ENCODE measurements around the gene BFSP1. TPM values are rescaled to one million over a fixed set of nuclear protein-coding genes. Genes with fewer than 3 reads are reported as not detected.

Gene BFSP1
- polyA plus RNA-seq, 1 of the 3 experiments (the other 2 are of a cell fraction): 7.1 TPM

- Histone ChIP-seq H3F3A (replicated peaks; ENCODE audit: insufficient read depth) (no peaks in the 10 kb centered on the region), H3K9me2 (no peaks in the 10 kb centered on the region), H3K4me2 (no peak overlapping the region), H2AFZ (ENCODE audit: low read depth) (no peak overlapping the region), H3K4me1 (ENCODE audit: control insufficient read depth in 1 of 2, insufficient read depth in 2 of 2, low read depth in 1 of 2, low read length in 1 of 2) (peaks cover 0 to 9% of the 10 kb centered on the region in 2 experiments; a peak in 1 of 4 replicates), H3K9ac (no peak overlapping the region), H4K20me1 (ENCODE audit: insufficient read depth) (no peaks in the 10 kb centered on the region), H3K4me3 (ENCODE audit: low read depth in 2 of 2, low read length in 1 of 2) (no peak overlapping the region), H3K36me3 (replicated peaks in 1 of 2; ENCODE audit: control insufficient read depth in 1 of 2, insufficient read depth in 2 of 2, low read length in 1 of 2) (no peaks in the 10 kb centered on the region), H3K79me2 (ENCODE audit: insufficient read depth) (no peaks in the 10 kb centered on the region), H3K9me3 (no peaks in the 10 kb centered on the region), H3K27ac (ENCODE audit: low read depth in 2 of 2, low read length in 1 of 2) (no peak overlapping the region), H3K27me3 (ENCODE audit: insufficient read depth) (no peaks in the 10 kb centered on the region)
- TF ChIP-seq TAF1 (IDR thresholded peaks at IDR 0.05; ENCODE audit: borderline replicate concordance, low read depth, low read length) (no peak), GABPA (IDR thresholded peaks at IDR 0.05; ENCODE audit: low read depth) (no peak), MXI1 (IDR thresholded peaks at IDR 0.05; ENCODE audit: low read depth, low read length) (no peak), RAD21 (IDR thresholded peaks at IDR 0.05; ENCODE audit: low read length) (no peak), IRF3 (IDR thresholded peaks at IDR 0.05; ENCODE audit: low read depth, low read length) (no peak), MAX (IDR thresholded peaks at IDR 0.05; ENCODE audit: low read depth) (no peak), TEAD4 (IDR thresholded peaks at IDR 0.05; ENCODE audit: borderline replicate concordance, insufficient read depth) (no peak), FOSL2 (IDR thresholded peaks at IDR 0.05; ENCODE audit: borderline replicate concordance, low read depth) (no peak), ZBTB33 (IDR thresholded peaks at IDR 0.05; ENCODE audit: borderline replicate concordance, low read depth) (no peak), NRF1 (IDR thresholded peaks at IDR 0.05; ENCODE audit: low read depth, low read length) (no peak), ELF1 (IDR thresholded peaks at IDR 0.05) (no peak), SMC3 (IDR thresholded peaks at IDR 0.05; ENCODE audit: low read depth, low read length) (no peak), POLR2AphosphoS5 (IDR thresholded peaks at IDR 0.05; ENCODE audit: low read depth, low read length) (no peak), EZH2phosphoT487 (IDR thresholded peaks at IDR 0.05; ENCODE audit: borderline replicate concordance, low read depth) (no peak)
- TF ChIP-seq, protein P1, sequence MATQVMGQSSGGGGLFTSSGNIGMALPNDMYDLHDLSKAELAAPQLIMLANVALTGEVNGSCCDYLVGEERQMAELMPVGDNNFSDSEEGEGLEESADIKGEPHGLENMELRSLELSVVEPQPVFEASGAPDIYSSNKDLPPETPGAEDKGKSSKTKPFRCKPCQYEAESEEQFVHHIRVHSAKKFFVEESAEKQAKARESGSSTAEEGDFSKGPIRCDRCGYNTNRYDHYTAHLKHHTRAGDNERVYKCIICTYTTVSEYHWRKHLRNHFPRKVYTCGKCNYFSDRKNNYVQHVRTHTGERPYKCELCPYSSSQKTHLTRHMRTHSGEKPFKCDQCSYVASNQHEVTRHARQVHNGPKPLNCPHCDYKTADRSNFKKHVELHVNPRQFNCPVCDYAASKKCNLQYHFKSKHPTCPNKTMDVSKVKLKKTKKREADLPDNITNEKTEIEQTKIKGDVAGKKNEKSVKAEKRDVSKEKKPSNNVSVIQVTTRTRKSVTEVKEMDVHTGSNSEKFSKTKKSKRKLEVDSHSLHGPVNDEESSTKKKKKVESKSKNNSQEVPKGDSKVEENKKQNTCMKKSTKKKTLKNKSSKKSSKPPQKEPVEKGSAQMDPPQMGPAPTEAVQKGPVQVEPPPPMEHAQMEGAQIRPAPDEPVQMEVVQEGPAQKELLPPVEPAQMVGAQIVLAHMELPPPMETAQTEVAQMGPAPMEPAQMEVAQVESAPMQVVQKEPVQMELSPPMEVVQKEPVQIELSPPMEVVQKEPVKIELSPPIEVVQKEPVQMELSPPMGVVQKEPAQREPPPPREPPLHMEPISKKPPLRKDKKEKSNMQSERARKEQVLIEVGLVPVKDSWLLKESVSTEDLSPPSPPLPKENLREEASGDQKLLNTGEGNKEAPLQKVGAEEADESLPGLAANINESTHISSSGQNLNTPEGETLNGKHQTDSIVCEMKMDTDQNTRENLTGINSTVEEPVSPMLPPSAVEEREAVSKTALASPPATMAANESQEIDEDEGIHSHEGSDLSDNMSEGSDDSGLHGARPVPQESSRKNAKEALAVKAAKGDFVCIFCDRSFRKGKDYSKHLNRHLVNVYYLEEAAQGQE (IDR thresholded peaks at IDR 0.05; ENCODE audit: low read depth, low read length): no peak
- TF ChIP-seq, protein P2, sequence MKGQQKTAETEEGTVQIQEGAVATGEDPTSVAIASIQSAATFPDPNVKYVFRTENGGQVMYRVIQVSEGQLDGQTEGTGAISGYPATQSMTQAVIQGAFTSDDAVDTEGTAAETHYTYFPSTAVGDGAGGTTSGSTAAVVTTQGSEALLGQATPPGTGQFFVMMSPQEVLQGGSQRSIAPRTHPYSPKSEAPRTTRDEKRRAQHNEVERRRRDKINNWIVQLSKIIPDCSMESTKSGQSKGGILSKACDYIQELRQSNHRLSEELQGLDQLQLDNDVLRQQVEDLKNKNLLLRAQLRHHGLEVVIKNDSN (IDR thresholded peaks at IDR 0.05; ENCODE audit: borderline replicate concordance, low read depth): no peak
- DNase-seq: no peak
- ChIA-PET POLR2A (no interaction called here), CTCF (interaction anchor here (0.6 to 3.9 kb wide), 17 partner anchors 8 to 773 kb away, joined by 3 to 36 read pairs (median 9); no protein-coding TSS in a partner anchor)
- WGBS (ENCODE audit: low lambda C conversion rate): 44% methylated on average over 6 of the region's 6 CpGs
Observed at GRCh38 chr20:17503301-17504065, 27.7 kb downstream of the BFSP1 start.

All from SK-N-SH (cell line).